Subcutaneous adipose tissue (tissue), 4 donors: ENCODE measurements around the gene RPL7A. TPM values are rescaled to one million over a fixed set of nuclear protein-coding genes. Genes with fewer than 3 reads are reported as not detected.

Experiments used
- CTCF ChIP-seq: fragments of 450-650 bp; IDR thresholded peaks from one replicate; pipeline ENCODE4 v1.5.1; 2016; ENCODE audit warnings: low read depth, mild to moderate bottlenecking, control low read depth, antibody characterized with exemption, moderate library complexity
- total RNA-seq, 4 donors: library from RNA; depleted of rRNA; stranded (reverse); fragments of >200 nt; gene quantifications; one replicate each; pipeline ENCODE4 v1.1.0, GENCODE V29; 2016

RPL7A gene
- total RNA-seq, 4 donors from 2014 or later, result 1,241 to 1,737 (median 1,633) TPM

GRCh38 chr9:133348718-133349573 lies 928 bp downstream of the RPL7A start:
- no peak for TF ChIP-seq CTCF

- no peak for TF ChIP-seq CTCF
Measured at GRCh38 chr9:133349965-133350616, 2.1 kb downstream of the RPL7A start.

DNA sequence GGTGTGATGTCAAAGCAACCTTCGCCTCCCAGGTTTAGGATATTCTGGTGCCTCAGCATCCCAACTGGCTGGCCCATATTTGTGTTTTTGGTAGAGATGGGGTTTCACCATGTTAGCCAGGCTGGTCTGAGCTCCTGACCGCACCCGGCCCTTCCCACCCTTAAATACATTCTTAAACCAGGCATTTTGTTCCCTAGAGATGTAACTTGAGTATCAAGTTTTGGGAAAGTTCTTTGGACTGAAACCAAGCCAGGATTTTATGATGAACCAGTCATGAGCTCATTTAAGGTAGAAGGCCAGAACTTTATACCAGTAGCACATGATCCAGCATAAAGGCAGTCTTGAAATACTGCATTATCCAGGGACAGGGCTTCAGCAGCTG lies 3.5 kb downstream of the RPL7A start:
- no peak for TF ChIP-seq CTCF

DNA sequence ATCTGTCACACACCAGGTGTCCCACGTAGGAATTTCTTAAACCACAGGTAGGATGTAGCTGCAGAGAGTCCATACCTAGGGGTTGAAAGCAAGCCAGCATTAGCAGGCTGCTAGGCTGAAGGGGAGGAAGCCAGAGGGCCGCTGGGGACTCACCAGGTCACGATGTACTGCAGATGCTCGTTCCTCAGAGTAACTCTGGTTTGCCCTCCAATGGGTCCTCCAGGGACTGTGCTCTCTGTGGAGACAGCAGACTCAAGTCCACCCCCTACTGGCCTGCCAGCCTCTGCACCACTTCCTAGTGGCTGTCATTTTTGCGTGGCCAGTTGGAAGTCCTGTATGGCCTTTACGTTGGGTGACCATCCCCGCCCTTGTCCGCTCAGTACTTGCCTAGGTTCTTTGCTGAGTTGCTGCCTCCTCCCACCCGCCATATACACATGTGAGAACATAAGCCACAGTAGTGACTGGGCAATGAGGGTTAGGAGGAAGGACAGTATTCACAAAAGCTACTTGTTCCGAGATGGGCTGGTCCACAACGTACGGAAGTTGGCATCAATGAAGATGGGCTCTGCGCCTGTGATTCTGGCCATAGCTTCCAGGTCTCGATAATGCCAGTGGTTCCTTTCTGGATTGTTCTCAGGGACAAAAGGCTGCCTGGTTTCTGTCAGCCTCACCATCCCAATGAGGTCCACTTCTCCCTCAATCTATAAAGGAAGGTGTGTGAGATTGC lies 4.1 kb downstream of the RPL7A start:
- no peak for TF ChIP-seq CTCF

- TF ChIP-seq CTCF, result no peak
Measured at GRCh38 chr9:133352635-133353340, 4.8 kb downstream of the RPL7A start.

- TF ChIP-seq CTCF, result no peak
Measured at GRCh38 chr9:133353548-133353947, 5.5 kb downstream of the RPL7A start.
